Central memory CD4-positive, alpha-beta T cell (primary cell): Measurements from ENCODE around the gene CNOT6.
"Not testable (repeated sequence)": the region's sequence is repeated elsewhere in the genome, so short reads cannot be mapped to it uniquely, and the experiment has no call there.

ENCODE experiments used
- DNase-seq: peaks from one replicate; pipeline ENCODE4 v3.0.0; 2022
- total RNA-seq, 3 experiments: gene quantifications; one replicate each; lab custom pipeline; 2026; lab: John Stamatoyannopoulos, UW

CNOT6 gene
- 39.0 to 59.1 (median 50.3) reads per million in 3 experiments for total RNA-seq

DNA sequence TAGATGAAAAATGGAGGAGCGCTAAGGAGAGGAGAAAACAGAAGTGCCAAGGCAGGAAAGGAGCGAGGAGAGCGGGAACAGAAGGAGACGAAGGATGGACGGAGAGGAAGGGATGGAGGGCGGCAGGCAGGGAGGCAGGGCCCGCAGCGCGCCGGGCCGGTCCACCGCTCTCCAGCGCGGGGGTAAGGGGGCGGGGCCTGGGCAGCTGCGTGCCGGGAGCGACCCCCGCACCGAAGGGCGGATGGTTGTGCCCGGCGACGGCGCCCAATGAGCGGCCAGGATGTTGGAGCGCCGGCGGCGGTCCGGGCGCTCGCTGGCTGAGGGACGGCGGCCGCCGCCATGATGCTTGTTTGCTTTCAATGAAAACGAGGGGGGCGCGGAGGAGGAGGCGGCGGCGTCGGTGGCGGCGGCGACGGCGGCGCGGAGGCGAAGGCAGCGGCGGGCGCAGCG lies at the start of gene CNOT6:
CNOT6 (plus strand) TSS at position 320 of the 450 bp plus-strand sequence. CDS start 34,898 bp downstream, outside the sequence.
- peak; percentile 95 for DNase-seq

- DNase-seq: no peak
These were observed 39.4 kb upstream of the CNOT6 start for GRCh38 chr5:180454752-180455151.

DNA sequence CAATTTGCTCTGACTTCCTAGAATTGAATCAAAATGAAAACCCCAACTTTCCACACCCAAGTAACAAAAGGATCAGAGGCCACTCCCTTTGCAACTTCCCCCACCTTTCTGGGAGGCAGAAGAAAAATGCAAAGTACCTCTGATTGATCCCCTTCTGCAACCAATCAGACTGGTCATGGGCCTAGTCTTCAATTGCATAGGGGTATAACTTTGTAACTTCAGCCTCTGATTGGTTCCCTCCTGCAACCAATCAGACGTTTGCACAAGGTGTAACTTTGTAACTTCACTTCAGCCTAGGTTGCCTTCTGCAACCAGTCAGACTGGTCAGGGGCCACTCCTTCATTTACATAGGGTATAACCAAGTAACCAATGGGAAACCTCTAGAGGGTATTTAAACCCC lies 38.3 kb upstream of the CNOT6 start:
- no peak for DNase-seq

- DNase-seq: no peak
These were observed 37.4 kb upstream of the CNOT6 start for GRCh38 chr5:180456792-180457191.

- DNase-seq: not testable (repeated sequence)
These were observed 35.1 kb upstream of the CNOT6 start for GRCh38 chr5:180458852-180459673.

DNA sequence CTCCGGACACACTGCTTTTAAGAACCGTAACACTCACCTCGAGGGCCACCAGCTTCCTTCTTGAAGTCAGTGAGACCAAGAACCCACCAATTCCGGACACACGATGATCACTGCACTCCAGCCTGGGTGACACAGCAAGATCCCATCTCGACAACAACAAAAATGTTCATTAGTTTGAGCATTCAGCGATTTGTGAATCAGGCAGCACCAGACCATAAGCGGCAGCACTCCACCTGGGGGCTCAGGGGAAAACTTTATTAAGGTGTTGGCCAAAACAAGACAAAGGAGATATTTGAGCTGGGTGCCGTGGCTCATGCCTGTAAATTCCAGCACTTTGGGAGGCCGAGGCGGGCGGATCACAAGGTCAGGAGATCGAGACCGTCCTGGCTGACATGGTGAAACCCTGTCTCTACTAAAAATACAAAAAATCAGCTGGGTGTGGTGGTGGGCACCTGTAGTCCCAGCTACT lies 34.5 kb upstream of the CNOT6 start:
- DNase-seq: not testable (repeated sequence)

- no peak for DNase-seq
These were observed 33.3 kb upstream of the CNOT6 start for GRCh38 chr5:180460834-180461233.

DNA sequence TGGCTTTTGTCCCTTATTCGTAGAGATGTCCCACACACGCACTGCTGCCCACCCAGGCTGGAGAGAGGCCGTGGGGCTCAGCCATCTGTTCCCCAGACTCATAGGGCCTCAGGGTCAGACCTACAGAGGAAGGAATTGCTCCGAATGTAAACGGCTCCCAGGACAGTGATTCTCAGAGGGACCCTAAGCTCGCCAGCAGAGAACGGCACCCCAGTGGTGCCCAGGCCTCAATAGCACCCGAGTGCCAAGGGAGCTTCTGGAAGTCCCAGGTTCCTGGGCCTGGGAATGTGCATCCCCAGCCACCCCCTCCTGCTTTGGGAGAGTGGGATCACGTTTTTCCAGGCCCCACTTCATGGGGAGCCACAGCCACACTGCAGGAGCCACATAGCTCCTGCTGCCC lies 32.9 kb upstream of the CNOT6 start:
- no peak for DNase-seq

- no peak for DNase-seq
These were observed 30.8 kb upstream of the CNOT6 start for GRCh38 chr5:180463216-180463900.

GRCh38 chr5:180463916-180464602 lies 30.1 kb upstream of the CNOT6 start:
- no peak for DNase-seq

DNA sequence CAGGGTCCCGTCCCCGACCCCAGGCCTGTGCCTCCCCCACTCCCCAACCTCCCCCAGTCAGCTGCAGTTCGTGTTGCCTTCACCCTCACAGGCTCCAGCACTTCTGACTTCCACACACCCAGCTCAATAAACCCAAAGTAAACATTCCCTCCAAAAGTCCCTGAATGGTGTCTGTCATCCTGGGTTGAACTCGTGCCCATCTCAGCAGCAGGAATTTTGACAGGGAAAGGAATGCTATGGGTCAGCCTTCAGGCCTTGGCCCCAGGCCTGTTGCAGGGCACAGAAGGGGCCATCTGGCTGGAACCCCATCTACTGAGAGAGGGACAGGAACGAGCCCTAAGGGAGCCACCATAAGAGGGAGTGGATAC lies 29.6 kb upstream of the CNOT6 start:
- DNase-seq: no peak

GRCh38 chr5:180465052-180465451 lies 29.1 kb upstream of the CNOT6 start:
- not testable (repeated sequence) for DNase-seq

- no peak for DNase-seq
These were observed 27.9 kb upstream of the CNOT6 start for GRCh38 chr5:180466316-180466715.

- no peak for DNase-seq
These were observed 26.9 kb upstream of the CNOT6 start for GRCh38 chr5:180467028-180467975.

DNA sequence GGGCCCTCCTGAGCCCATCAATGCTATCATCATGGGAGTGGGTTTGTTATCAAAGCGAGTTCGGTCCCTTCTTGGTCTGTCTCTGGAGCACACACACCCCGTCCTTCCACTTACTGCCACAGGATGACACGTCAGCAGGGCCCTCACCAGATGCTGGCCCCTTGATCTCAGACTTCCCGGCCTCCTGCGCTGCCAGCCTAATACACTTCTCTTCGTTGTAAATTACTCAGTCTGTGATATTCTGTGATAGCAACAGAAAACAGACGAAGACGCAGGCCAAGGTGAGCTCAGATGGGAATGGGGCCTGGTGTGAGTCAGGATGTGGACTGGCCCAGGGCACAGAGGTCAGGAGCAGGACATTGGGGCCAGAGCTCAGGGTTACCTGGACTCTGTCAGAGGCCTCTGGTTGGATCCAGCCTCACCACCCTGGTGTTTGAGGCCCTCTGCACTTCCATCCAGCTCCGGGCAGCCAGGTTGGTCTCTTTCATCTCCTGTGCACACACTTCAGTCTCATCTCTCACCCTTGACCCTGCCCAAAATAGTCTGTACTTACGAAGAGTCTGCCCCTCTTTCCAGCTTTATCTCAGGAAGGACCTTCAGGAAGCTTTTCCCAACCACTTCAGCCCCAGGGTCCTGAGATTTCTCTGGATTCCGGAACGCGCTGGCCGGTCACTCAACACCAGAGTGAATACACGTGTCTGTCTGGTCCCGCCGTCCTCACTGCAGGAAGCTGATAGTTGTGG lies 26.0 kb upstream of the CNOT6 start:
- no peak for DNase-seq

- no peak for DNase-seq
These were observed 25.2 kb upstream of the CNOT6 start for GRCh38 chr5:180468732-180469585.

GRCh38 chr5:180469586-180469865 lies 24.7 kb upstream of the CNOT6 start:
- no peak for DNase-seq

- no peak for DNase-seq
These were observed 24.3 kb upstream of the CNOT6 start for GRCh38 chr5:180469866-180470265.

DNA sequence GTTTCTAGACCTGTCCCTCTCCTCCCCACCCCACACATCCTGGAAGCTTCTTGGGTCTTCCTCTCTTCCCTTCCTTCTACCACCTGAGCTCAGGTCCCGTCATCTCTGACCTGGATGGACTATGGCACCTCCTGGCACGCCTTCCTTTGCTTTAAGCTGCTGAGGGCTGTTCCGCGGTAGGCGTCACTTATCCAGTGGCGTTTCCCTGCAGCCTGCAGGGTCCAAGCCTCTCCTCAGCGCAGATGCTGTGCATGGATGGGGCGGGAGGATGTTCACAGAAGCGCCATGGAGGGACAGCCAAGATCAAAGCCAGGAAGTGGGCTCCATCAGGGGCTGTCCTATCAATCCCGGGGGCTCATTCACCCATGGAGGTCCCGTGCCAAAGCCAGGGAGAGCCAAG lies 23.8 kb upstream of the CNOT6 start:
- no peak for DNase-seq

GRCh38 chr5:180470966-180471582 lies 23.1 kb upstream of the CNOT6 start:
- peak; percentile 28 for DNase-seq
